Measurements from ENCODE around the gene MAGI2. TPM values are rescaled to one million over a fixed set of nuclear protein-coding genes. Genes with fewer than 3 reads are reported as not detected.

Gene MAGI2
- polyA plus RNA-seq, 3 donors = 0.03 to 0.11 TPM; not detected in 1

GRCh38 chr7:78139335-78139734, 1314.1 kb downstream of the MAGI2 start:
- TF ChIP-seq CTCF (IDR thresholded peaks at IDR 0.05) = no peak
- no peaks in the 10 kb centered on the region for H4K20me1 ChIP-seq (ENCODE audit: insufficient read depth, low read length)
- no peak overlapping the region for H3K27ac Mint-ChIP-seq
- 78% methylated on average over 2 of the region's 3 CpGs for WGBS (ENCODE audit: insufficient coverage)
- no peak overlapping the region for H3K4me3 Mint-ChIP-seq
- no peaks in the 10 kb centered on the region for H3K9me3 ChIP-seq (replicated peaks in 1 of 2; ENCODE audit: control insufficient read depth in 1 of 2, insufficient read depth in 1 of 2, low read length in 2 of 2)
- peaks cover 0 to under 1% (median 0%) of the 10 kb centered on the region in 7 donors for H3K9me3 Mint-ChIP-seq
- H3K36me3 ChIP-seq (replicated peaks in 1 of 2; ENCODE audit: control insufficient read depth in 1 of 2, insufficient read depth in 2 of 2, low read length in 2 of 2) = no peaks in the 10 kb centered on the region
- H3K4me1 ChIP-seq (ENCODE audit: control insufficient read depth in 1 of 2, insufficient read depth in 2 of 2, low read length in 2 of 2) = no peaks in the 10 kb centered on the region
- DNase-seq = no peak
- no peak overlapping the region for H3K4me3 ChIP-seq (replicated peaks in 1 of 3; ENCODE audit: low read depth in 2 of 3, low read length in 3 of 3)
- H3K27ac ChIP-seq (ENCODE audit: low read depth in 1 of 2, low read length in 2 of 2) = no peak overlapping the region
- no peaks in the 10 kb centered on the region for H3K27me3 ChIP-seq (ENCODE audit: control insufficient read depth in 2 of 2, insufficient read depth in 2 of 2, low read length in 2 of 2)
- no peak overlapping the region for H2AFZ ChIP-seq (ENCODE audit: insufficient read depth, low read depth, low read length, poor library complexity, severe bottlenecking)
- no peak overlapping the region for H3K9ac ChIP-seq (ENCODE audit: insufficient read depth, low read length, poor library complexity, severe bottlenecking)
- H3K4me2 ChIP-seq (replicated peaks; ENCODE audit: extremely low read depth, low read length, poor library complexity, severe bottlenecking) = no peak overlapping the region
- intact Hi-C loops (cut with micrococcal nuclease) = no loop called here
- no peaks in the 10 kb centered on the region for H3K36me3 Mint-ChIP-seq
- H3K79me2 ChIP-seq (ENCODE audit: insufficient read depth, low read length) = no peaks in the 10 kb centered on the region
- no peaks in the 10 kb centered on the region for H3K4me1 Mint-ChIP-seq
- H3K27me3 Mint-ChIP-seq (ENCODE audit: low read depth in 3 of 3) = no peaks in the 10 kb centered on the region

- no peak for TF ChIP-seq CTCF (IDR thresholded peaks at IDR 0.05)
- no peak for DNase-seq
- H3K36me3 Mint-ChIP-seq = no peaks in the 10 kb centered on the region
- no peaks in the 10 kb centered on the region for H3K9me3 Mint-ChIP-seq
- H3K27me3 Mint-ChIP-seq (ENCODE audit: low read depth in 3 of 3) = peaks cover 0 to 2% (median 0%) of the 10 kb centered on the region in 3 donors
- no peak overlapping the region for H3K4me2 ChIP-seq (replicated peaks; ENCODE audit: extremely low read depth, low read length, poor library complexity, severe bottlenecking)
- no peaks in the 10 kb centered on the region for H3K36me3 ChIP-seq (replicated peaks in 1 of 2; ENCODE audit: control insufficient read depth in 1 of 2, insufficient read depth in 2 of 2, low read length in 2 of 2)
- intact Hi-C loops (cut with micrococcal nuclease) = no loop called here
- no peak overlapping the region for H2AFZ ChIP-seq (ENCODE audit: insufficient read depth, low read depth, low read length, poor library complexity, severe bottlenecking)
- no peaks in the 10 kb centered on the region for H4K20me1 ChIP-seq (ENCODE audit: insufficient read depth, low read length)
- no peak overlapping the region for H3K4me3 Mint-ChIP-seq
- no peak overlapping the region for H3K9ac ChIP-seq (ENCODE audit: insufficient read depth, low read length, poor library complexity, severe bottlenecking)
- WGBS (ENCODE audit: insufficient coverage) = 98% methylated on average over 11 of the region's 11 CpGs
- no peak overlapping the region for H3K27ac Mint-ChIP-seq
- no peak overlapping the region for H3K27ac ChIP-seq (ENCODE audit: low read depth in 1 of 2, low read length in 2 of 2)
- no peaks in the 10 kb centered on the region for H3K4me1 Mint-ChIP-seq
- H3K4me3 ChIP-seq (replicated peaks in 1 of 3; ENCODE audit: low read depth in 2 of 3, low read length in 3 of 3) = no peak overlapping the region
- H3K79me2 ChIP-seq (ENCODE audit: insufficient read depth, low read length) = no peaks in the 10 kb centered on the region
- no peaks in the 10 kb centered on the region for H3K27me3 ChIP-seq (ENCODE audit: control insufficient read depth in 2 of 2, insufficient read depth in 2 of 2, low read length in 2 of 2)
- H3K9me3 ChIP-seq (replicated peaks in 1 of 2; ENCODE audit: control insufficient read depth in 1 of 2, insufficient read depth in 1 of 2, low read length in 2 of 2) = no peaks in the 10 kb centered on the region
- H3K4me1 ChIP-seq (ENCODE audit: control insufficient read depth in 1 of 2, insufficient read depth in 2 of 2, low read length in 2 of 2) = no peaks in the 10 kb centered on the region
These were observed 1318.7 kb downstream of the MAGI2 start for GRCh38 chr7:78134774-78135173.

Data from CD14-positive monocyte (primary cell).